Psoas muscle (tissue), 8 donors: ENCODE measurements around the gene VWA2. TPM values are rescaled to one million over a fixed set of nuclear protein-coding genes. Genes with fewer than 3 reads are reported as not detected.
A peak's percentile ranks its signal among the peaks of the same experiment; 100 is the strongest.

ENCODE experiments used
- ATAC-seq, 4 donors: fragments of 200-7000 bp; cut with Tn5 transposase; one replicate each; pipeline ENCODE4 v1.9.1; 2020; ENCODE audit warnings: moderate library complexity in 3 of 4, mild to moderate bottlenecking in 2 of 4
- DNase-seq, 2 donors: peaks; one replicate each; pipeline ENCODE4 v3.0.0-alpha.2; 2020
- H3K27ac ChIP-seq: fragments of 200-600 bp; one replicate; pipeline ENCODE4 v1.8.0; 2022
- H3K27me3 ChIP-seq, 3 donors: fragments of 200-600 bp in 1 of 3; one replicate each; pipeline versions ENCODE4 v1.6.1 to v1.8.0; 2013 to 2022; ENCODE audit warnings: low read length in 2 of 3, mild to moderate bottlenecking in 2 of 3, moderate library complexity in 1 of 3; ENCODE audit not compliant: insufficient read depth in 3 of 3
- H3K36me3 ChIP-seq, 2 donors: fragments of 200-600 bp in 1 of 2; one replicate each; pipeline versions ENCODE4 v1.6.1 to v1.8.0; 2013 to 2022; ENCODE audit warnings: low read depth in 1 of 2, mild to moderate bottlenecking in 1 of 2, moderate library complexity in 1 of 2; ENCODE audit not compliant: insufficient read depth in 1 of 2
- H3K4me1 ChIP-seq: fragments of 200-600 bp; one replicate; pipeline ENCODE4 v1.8.0; 2022
- H3K4me3 ChIP-seq: fragments of 200-600 bp; one replicate; pipeline ENCODE4 v1.8.0; 2022; ENCODE audit warnings: mild to moderate bottlenecking
- H3K9me3 ChIP-seq: fragments of 200-600 bp; one replicate; pipeline ENCODE4 v1.8.0; 2022
- WGBS, 3 donors: extraction: QIAGEN DNeasy Blood & Tissue Kit; methylation state at CpG; one replicate each; pipeline versions ENCODE4 v1.1.6 to v1.1.7; 2013; 5-methylcytosine and 5-hydroxymethylcytosine counted together
- intact Hi-C, 2 donors: fragments of 100-400 bp; cut with DNase I; formaldehyde crosslinking; loops; one replicate each; pipeline versions ENCODE4 v1.11.0 to v1.14.2; 2022
- polyA plus RNA-seq, 3 donors: library from polyadenylated mRNA; stranded (reverse); fragments of 200-250 nt; gene quantifications; one replicate each; pipeline ENCODE4 v1.2.3, GENCODE V29; 2013
- total RNA-seq, 4 donors: library from RNA; stranded (reverse); fragmentation: NEBNext Ultra II Directional in 2 of 4; extraction: Animal tissue kit (Norgen Biotek cat#: 25700) in 2 of 4; gene quantifications; one replicate each; pipeline versions ENCODE4 v1.2.1 to v1.2.4, GENCODE V29; 2021 to 2023
- TF ChIP-seq, protein P1 (sequence below): fragments of 200-600 bp; IDR thresholded peaks from one replicate; pipeline ENCODE4 v1.8.0; 2022; ENCODE audit warnings: antibody characterized with exemption
- donor health status: healthy with polysubstance abuse.
- donor health status: DM: no; HTN: no; CAD: no; lungs with moderate emphysema.
- donor health status: Bipolar disorder and iron deficiency.
- donor health status: healthy.
- donor health status: DM: yes; HTN: yes; CAD: no.
- donor health status: DM: no; HTN: no; CAD: no.
- donor health status: DM: no; HTN: no; CAD: no.
- donor health status: DM: yes; HTN: yes; CAD: no.

Gene VWA2
- total and polyA plus RNA-seq, 7 donors, result not detected

DNA sequence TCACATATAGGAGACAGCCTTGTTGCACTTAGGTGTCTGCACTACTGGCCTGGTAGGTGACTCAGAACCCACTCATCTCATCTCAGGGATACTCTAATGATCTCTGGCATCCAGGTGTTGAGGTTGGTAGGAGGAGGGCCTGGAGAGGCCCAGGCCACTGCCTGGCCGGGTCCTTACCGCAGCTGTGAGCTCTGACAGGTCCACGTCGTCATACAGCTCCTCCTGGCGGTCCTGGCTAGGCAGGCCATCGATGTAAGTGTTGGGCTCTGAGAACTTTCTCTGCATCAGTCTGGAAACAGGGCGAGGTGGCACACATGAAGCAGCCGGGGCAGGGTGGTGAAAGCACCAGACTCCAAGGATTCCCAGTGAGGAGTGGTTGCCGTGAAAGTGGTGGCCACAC is 62.1 kb downstream of the VWA2 start:
- H3K27ac ChIP-seq, result no peak overlapping the region
- H3K9me3 ChIP-seq, result no peaks in the 10 kb centered on the region
- H3K4me1 ChIP-seq, result peaks cover 4% of the 10 kb centered on the region
- DNase-seq (no peak), ATAC-seq (no peak)
- TF ChIP-seq, protein P1, sequence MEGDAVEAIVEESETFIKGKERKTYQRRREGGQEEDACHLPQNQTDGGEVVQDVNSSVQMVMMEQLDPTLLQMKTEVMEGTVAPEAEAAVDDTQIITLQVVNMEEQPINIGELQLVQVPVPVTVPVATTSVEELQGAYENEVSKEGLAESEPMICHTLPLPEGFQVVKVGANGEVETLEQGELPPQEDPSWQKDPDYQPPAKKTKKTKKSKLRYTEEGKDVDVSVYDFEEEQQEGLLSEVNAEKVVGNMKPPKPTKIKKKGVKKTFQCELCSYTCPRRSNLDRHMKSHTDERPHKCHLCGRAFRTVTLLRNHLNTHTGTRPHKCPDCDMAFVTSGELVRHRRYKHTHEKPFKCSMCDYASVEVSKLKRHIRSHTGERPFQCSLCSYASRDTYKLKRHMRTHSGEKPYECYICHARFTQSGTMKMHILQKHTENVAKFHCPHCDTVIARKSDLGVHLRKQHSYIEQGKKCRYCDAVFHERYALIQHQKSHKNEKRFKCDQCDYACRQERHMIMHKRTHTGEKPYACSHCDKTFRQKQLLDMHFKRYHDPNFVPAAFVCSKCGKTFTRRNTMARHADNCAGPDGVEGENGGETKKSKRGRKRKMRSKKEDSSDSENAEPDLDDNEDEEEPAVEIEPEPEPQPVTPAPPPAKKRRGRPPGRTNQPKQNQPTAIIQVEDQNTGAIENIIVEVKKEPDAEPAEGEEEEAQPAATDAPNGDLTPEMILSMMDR, result no peak
- no peaks in the 10 kb centered on the region for H3K27me3 ChIP-seq
- H3K36me3 ChIP-seq, result no peaks in the 10 kb centered on the region
- no peak overlapping the region for H3K4me3 ChIP-seq
- intact Hi-C loops, result loop anchor here (5.0 to 10.0 kb wide), 5 partner anchors 134 to 514 kb away; no protein-coding TSS in a partner anchor
- WGBS, 3 donors, result 94 to 98% (median 95%) methylated on average over 9 of the region's 9 CpGs

DNA sequence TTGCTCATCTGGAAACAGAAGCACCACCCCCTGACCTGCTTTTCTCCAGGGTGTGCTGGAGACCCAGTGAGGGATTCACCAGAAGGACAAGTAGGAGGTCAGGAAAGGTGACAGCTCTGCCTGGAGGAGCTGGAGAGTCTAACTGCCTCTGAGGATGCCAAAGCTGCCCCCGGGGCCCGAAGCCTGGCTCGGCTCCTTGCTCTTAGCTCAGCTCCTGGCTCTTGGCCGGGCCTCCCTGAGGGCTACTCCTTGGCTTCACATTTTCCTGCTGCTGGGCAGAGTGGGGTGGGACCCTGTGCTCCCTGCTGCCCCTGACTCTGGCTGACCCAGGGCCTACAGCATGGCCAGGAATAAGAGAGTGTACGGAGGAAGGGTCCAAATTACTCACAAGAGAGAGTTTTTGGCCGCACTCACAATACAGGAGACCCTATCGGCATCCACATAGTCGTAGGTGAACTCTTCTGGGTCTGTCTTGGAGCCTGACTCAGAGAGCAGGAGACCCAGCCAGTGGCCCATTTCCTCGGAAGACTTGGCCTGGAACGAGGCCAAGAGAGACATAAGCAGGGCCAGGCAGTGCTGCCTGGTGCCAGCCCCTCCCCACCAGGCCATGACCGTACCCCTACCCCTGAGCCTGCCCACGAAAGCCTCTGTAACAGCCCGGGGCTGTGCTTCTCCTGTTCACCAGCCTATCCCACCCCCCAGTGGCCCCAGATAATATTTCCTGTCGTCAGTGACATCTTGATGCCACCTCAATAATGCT is 63.1 kb downstream of the VWA2 start:
- TF ChIP-seq, protein P1, result no peak
- Histone ChIP-seq H3K4me3 (no peak overlapping the region), H3K27ac (no peak overlapping the region), H3K9me3 (no peaks in the 10 kb centered on the region), H3K4me1 (peaks cover 4% of the 10 kb centered on the region), H3K27me3 (no peaks in the 10 kb centered on the region), H3K36me3 (no peaks in the 10 kb centered on the region)
- peak; percentile 31 to 71 for DNase-seq
- WGBS, 3 donors, result 33 to 42% (median 34%) methylated on average over 14 of the region's 14 CpGs
- peak in 1 of 4 donors; percentile 9 for ATAC-seq
- intact Hi-C loops, result loop anchor here (5.0 to 10.0 kb wide), 5 partner anchors 133 to 513 kb away; no protein-coding TSS in a partner anchor

GRCh38 chr10:114303556-114303955 is 64.5 kb downstream of the VWA2 start:
- DNase-seq, result no peak
- Histone ChIP-seq H3K9me3 (no peaks in the 10 kb centered on the region), H3K4me1 (peaks cover 4% of the 10 kb centered on the region), H3K27me3 (no peaks in the 10 kb centered on the region), H3K4me3 (no peak overlapping the region), H3K36me3 (no peaks in the 10 kb centered on the region), H3K27ac (no peak overlapping the region)
- intact Hi-C loops, result loop anchor here (5.0 to 10.0 kb wide), 5 partner anchors 131 to 511 kb away; no protein-coding TSS in a partner anchor
- 75 to 82% (median 76%) methylated on average over 10 of the region's 10 CpGs for whole genome bisulfite sequencing, 3 donors
- ATAC-seq, result peak in 2 of 4 donors; percentile 12 to 15
- TF ChIP-seq, protein P1, result no peak

GRCh38 chr10:114304017-114304570 is 65.0 kb downstream of the VWA2 start:
- 10 to 13% (median 12%) methylated on average over 14 of the region's 14 CpGs for WGBS, 3 donors
- H3K27me3 ChIP-seq, result no peaks in the 10 kb centered on the region
- H3K9me3 ChIP-seq, result no peaks in the 10 kb centered on the region
- TF ChIP-seq, protein P1, result peak; percentile 79
- H3K27ac ChIP-seq, result no peak overlapping the region
- H3K4me3 ChIP-seq, result peak overlapping the region; percentile 49
- H3K4me1 ChIP-seq, result peaks cover 4% of the 10 kb centered on the region
- ATAC-seq (peak; percentile 76 to 92 (median 86)), DNase-seq (peak; percentile 72 to 79)
- no peaks in the 10 kb centered on the region for H3K36me3 ChIP-seq
- intact Hi-C loops, result loop anchor here (5.0 to 10.0 kb wide), 5 partner anchors 131 to 511 kb away; no protein-coding TSS in a partner anchor
